ENCODE data around the gene OLIG3.

The OLIG3 gene

GRCh38 chr6:137487869-137488149 lies 6.4 kb downstream of the OLIG3 start:
- no peak overlapping the region for H3K4me3 ChIP-seq (replicated peaks; ENCODE audit: insufficient read depth, low read length)
- TF ChIP-seq POLR2AphosphoS5 (IDR thresholded peaks at IDR 0.05; ENCODE audit: low read depth): no peak
- TF ChIP-seq, protein P1, sequence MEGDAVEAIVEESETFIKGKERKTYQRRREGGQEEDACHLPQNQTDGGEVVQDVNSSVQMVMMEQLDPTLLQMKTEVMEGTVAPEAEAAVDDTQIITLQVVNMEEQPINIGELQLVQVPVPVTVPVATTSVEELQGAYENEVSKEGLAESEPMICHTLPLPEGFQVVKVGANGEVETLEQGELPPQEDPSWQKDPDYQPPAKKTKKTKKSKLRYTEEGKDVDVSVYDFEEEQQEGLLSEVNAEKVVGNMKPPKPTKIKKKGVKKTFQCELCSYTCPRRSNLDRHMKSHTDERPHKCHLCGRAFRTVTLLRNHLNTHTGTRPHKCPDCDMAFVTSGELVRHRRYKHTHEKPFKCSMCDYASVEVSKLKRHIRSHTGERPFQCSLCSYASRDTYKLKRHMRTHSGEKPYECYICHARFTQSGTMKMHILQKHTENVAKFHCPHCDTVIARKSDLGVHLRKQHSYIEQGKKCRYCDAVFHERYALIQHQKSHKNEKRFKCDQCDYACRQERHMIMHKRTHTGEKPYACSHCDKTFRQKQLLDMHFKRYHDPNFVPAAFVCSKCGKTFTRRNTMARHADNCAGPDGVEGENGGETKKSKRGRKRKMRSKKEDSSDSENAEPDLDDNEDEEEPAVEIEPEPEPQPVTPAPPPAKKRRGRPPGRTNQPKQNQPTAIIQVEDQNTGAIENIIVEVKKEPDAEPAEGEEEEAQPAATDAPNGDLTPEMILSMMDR (IDR thresholded peaks at IDR 0.05; ENCODE audit: insufficient read depth, low read length): no peak
- TF ChIP-seq SPI1 (IDR thresholded peaks at IDR 0.05; ENCODE audit: borderline replicate concordance, low read depth): no peak
- TF ChIP-seq, protein P2, sequence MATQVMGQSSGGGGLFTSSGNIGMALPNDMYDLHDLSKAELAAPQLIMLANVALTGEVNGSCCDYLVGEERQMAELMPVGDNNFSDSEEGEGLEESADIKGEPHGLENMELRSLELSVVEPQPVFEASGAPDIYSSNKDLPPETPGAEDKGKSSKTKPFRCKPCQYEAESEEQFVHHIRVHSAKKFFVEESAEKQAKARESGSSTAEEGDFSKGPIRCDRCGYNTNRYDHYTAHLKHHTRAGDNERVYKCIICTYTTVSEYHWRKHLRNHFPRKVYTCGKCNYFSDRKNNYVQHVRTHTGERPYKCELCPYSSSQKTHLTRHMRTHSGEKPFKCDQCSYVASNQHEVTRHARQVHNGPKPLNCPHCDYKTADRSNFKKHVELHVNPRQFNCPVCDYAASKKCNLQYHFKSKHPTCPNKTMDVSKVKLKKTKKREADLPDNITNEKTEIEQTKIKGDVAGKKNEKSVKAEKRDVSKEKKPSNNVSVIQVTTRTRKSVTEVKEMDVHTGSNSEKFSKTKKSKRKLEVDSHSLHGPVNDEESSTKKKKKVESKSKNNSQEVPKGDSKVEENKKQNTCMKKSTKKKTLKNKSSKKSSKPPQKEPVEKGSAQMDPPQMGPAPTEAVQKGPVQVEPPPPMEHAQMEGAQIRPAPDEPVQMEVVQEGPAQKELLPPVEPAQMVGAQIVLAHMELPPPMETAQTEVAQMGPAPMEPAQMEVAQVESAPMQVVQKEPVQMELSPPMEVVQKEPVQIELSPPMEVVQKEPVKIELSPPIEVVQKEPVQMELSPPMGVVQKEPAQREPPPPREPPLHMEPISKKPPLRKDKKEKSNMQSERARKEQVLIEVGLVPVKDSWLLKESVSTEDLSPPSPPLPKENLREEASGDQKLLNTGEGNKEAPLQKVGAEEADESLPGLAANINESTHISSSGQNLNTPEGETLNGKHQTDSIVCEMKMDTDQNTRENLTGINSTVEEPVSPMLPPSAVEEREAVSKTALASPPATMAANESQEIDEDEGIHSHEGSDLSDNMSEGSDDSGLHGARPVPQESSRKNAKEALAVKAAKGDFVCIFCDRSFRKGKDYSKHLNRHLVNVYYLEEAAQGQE (IDR thresholded peaks at IDR 0.05; ENCODE audit: insufficient replicate concordance, low read depth): no peak
- TF ChIP-seq GABPA (IDR thresholded peaks at IDR 0.05; ENCODE audit: low read depth): no peak
- no peak for DNase-seq (ENCODE audit: low read depth in 1 of 2, low spot score in 1 of 2)
- no peak overlapping the region for H3K27ac ChIP-seq (replicated peaks)
- H3K27me3 ChIP-seq (ENCODE audit: insufficient read depth, poor library complexity, severe bottlenecking): peaks cover 91% of the 10 kb centered on the region

- no peak overlapping the region for H3K27ac ChIP-seq (replicated peaks)
- peaks cover 90% of the 10 kb centered on the region for H3K27me3 ChIP-seq (ENCODE audit: insufficient read depth, poor library complexity, severe bottlenecking)
- TF ChIP-seq GABPA (IDR thresholded peaks at IDR 0.05; ENCODE audit: low read depth): no peak
- TF ChIP-seq SPI1 (IDR thresholded peaks at IDR 0.05; ENCODE audit: borderline replicate concordance, low read depth): no peak
- TF ChIP-seq, protein P2 (IDR thresholded peaks at IDR 0.05; ENCODE audit: insufficient replicate concordance, low read depth): no peak
- no peak for TF ChIP-seq POLR2AphosphoS5 (IDR thresholded peaks at IDR 0.05; ENCODE audit: low read depth)
- TF ChIP-seq, protein P1 (IDR thresholded peaks at IDR 0.05; ENCODE audit: insufficient read depth, low read length): no peak
- DNase-seq (ENCODE audit: low read depth in 1 of 2, low spot score in 1 of 2): no peak
- H3K4me3 ChIP-seq (replicated peaks; ENCODE audit: insufficient read depth, low read length): no peak overlapping the region
Observed at GRCh38 chr6:137487181-137487868, 6.9 kb downstream of the OLIG3 start.

DNA sequence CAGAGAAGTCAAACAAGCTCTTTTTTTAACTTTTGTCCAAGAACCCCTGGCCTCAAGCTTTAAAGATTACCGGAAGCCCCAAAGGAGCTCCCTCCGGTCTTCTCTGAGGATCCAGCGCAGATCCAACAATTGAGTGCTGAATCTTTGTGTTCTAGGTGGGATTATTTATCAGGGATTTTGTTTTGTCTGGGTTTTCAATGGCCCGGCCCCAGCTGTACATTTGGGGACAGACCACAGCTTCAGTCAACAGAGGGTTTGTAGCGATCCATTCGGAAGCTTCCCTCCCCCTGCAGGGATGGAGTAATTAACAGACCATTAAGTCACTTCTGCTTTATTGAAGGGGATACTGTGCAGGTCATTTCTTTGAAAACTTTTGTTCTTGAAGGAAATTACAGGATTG lies 7.8 kb downstream of the OLIG3 start:
- peaks cover 81% of the 10 kb centered on the region for H3K27me3 ChIP-seq (ENCODE audit: insufficient read depth, poor library complexity, severe bottlenecking)
- no peak overlapping the region for H3K4me3 ChIP-seq (replicated peaks; ENCODE audit: insufficient read depth, low read length)
- no peak overlapping the region for H3K27ac ChIP-seq (replicated peaks)
- no peak for DNase-seq (ENCODE audit: low read depth in 1 of 2, low spot score in 1 of 2)
- TF ChIP-seq, protein P2 (IDR thresholded peaks at IDR 0.05; ENCODE audit: insufficient replicate concordance, low read depth): no peak
- TF ChIP-seq POLR2AphosphoS5 (IDR thresholded peaks at IDR 0.05; ENCODE audit: low read depth) (no peak), SPI1 (IDR thresholded peaks at IDR 0.05; ENCODE audit: borderline replicate concordance, low read depth) (peak; percentile 42; the same call in 1 of the 2 replicates), GABPA (IDR thresholded peaks at IDR 0.05; ENCODE audit: low read depth) (no peak)
- TF ChIP-seq, protein P1 (IDR thresholded peaks at IDR 0.05; ENCODE audit: insufficient read depth, low read length): no peak
